IPS-20b (cell line): ENCODE data around the gene CCDC74B.
"Not testable (repeated sequence)": the region's sequence is repeated elsewhere in the genome, so short reads cannot be mapped to it uniquely, and the experiment has no call there.

ENCODE experiments used
- H3K27ac ChIP-seq: one replicate; pipeline ENCODE4 v1.5.1; 2013; ENCODE audit warnings: low read length
- H3K27me3 ChIP-seq: 2 replicates; pipeline ENCODE4 v1.6.1; 2013; ENCODE audit warnings: mild to moderate bottlenecking, low read length, inconsistent platforms; ENCODE audit not compliant: insufficient read depth
- H3K36me3 ChIP-seq: 2 replicates; pipeline ENCODE4 v1.6.1; 2013; ENCODE audit warnings: low read depth, mild to moderate bottlenecking, inconsistent platforms, low read length, moderate library complexity; ENCODE audit not compliant: insufficient read depth
- H3K4me1 ChIP-seq: 2 replicates; pipeline ENCODE4 v1.6.1; 2013; ENCODE audit warnings: mild to moderate bottlenecking, control low read depth, inconsistent platforms, low read length, moderate library complexity; ENCODE audit not compliant: insufficient read depth
- H3K4me3 ChIP-seq: 2 replicates; pipeline ENCODE4 v1.5.1; 2013; ENCODE audit warnings: mild to moderate bottlenecking, low read length, inconsistent platforms
- H3K9ac ChIP-seq: 2 replicates; pipeline ENCODE4 v1.6.1; 2013; ENCODE audit warnings: low read depth, mild to moderate bottlenecking, inconsistent platforms, low read length, moderate library complexity
- H3K9me3 ChIP-seq: 2 replicates; pipeline ENCODE4 v1.6.1; 2013; ENCODE audit warnings: mild to moderate bottlenecking, low read depth, low read length, inconsistent platforms; ENCODE audit not compliant: insufficient read depth

CCDC74B gene

DNA sequence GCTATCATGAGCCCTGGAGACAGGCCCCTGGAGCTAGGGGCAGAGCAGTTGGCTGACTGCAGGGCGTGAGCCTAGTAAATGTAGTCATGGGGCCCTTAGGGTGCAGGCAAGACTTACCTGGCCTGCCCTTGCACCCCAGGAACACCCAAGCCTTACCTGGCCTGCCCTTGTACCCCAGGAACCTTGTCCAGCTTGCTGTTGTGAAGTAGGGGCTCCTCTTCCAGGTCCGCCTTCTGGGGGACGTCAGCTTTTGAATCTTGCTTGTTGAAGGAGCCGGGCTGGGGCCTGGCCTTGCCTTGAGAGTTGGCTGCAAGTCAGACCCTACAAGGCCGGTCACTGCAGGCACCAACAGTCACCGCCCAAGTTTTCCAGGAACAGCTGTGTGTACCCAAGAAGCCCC lies 3.9 kb downstream of the CCDC74B start:
- H3K4me3 ChIP-seq, H3K27me3 ChIP-seq, H3K9ac ChIP-seq, H3K36me3 ChIP-seq, H3K9me3 ChIP-seq, H3K4me1 ChIP-seq, H3K27ac ChIP-seq: not testable (repeated sequence)

DNA sequence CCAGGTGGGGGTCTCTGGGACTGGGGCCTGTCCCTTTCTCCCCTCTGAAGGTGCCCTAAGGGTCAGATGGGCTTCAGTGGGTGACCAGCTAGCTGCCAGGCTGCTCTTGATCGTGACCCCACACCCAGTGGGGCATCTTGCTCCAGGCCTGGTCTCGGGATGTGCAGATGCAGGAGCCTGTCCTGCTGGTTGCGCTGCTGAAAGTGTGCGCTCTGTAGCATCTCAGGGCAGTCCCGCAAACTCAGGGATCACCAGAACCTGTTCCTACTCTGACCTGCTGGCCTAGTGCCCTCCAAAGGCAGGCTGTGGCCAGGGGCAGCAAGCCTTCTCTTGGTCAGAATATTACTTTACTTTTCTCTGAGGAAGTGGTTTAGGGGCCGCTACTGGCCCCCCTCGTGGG lies 4.4 kb downstream of the CCDC74B start:
- not testable (repeated sequence) for H3K9ac ChIP-seq, H3K4me1 ChIP-seq, H3K27me3 ChIP-seq, H3K36me3 ChIP-seq, H3K27ac ChIP-seq, H3K9me3 ChIP-seq, H3K4me3 ChIP-seq

GRCh38 chr2:130139331-130140280 lies 5.3 kb downstream of the CCDC74B start:
- not testable (repeated sequence) for H3K4me3 ChIP-seq, H3K9me3 ChIP-seq, H3K27me3 ChIP-seq, H3K9ac ChIP-seq, H3K4me1 ChIP-seq, H3K36me3 ChIP-seq, H3K27ac ChIP-seq

DNA sequence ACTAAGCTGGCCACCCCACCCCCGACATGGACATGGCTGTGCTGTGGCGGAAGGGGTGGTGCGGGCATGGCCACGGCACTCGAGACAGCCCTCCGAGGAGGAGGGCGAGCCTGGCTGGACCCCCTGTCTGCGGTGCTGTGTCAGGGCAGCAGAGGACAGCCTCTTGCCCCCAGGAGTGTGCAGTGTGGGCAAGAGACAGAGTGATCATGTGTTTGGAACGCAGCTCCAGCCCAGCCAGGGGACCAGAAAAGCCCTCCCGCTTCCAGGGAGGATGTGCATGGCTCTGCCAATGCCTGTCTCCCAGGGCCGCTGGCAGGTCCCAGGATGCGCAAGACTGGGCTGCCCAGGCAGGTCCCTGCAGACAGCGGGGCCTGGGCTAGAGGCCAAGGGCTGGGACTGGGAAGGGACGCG lies 6.1 kb downstream of the CCDC74B start:
- not testable (repeated sequence) for H3K4me1 ChIP-seq, H3K27ac ChIP-seq, H3K4me3 ChIP-seq, H3K27me3 ChIP-seq, H3K36me3 ChIP-seq, H3K9me3 ChIP-seq, H3K9ac ChIP-seq

DNA sequence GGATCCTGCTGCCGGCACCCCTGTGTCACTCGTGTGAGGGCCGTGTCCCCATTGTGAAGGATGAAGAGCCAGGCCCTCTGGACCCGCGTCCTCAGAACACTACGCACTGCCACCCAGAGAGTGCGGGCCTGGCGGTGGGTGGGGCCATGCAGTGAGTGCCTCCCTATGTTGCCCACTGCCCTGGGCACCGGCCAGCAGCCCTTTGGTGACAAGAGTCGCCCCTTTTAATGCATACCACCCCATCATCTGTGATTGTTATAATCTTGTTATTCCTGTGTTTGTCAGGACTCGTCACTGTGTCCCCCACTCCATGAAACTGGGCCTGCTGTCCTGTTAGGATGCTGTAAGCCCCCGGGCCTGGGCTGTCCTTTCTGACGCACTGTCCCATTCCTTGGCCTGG lies 6.6 kb downstream of the CCDC74B start:
- not testable (repeated sequence) for H3K9ac ChIP-seq, H3K4me3 ChIP-seq, H3K27me3 ChIP-seq, H3K36me3 ChIP-seq, H3K9me3 ChIP-seq, H3K27ac ChIP-seq, H3K4me1 ChIP-seq

GRCh38 chr2:130137118-130137517 lies 7.8 kb downstream of the CCDC74B start:
- H3K27me3 ChIP-seq, H3K9me3 ChIP-seq, H3K4me3 ChIP-seq, H3K27ac ChIP-seq, H3K36me3 ChIP-seq, H3K4me1 ChIP-seq, H3K9ac ChIP-seq: not testable (repeated sequence)

DNA sequence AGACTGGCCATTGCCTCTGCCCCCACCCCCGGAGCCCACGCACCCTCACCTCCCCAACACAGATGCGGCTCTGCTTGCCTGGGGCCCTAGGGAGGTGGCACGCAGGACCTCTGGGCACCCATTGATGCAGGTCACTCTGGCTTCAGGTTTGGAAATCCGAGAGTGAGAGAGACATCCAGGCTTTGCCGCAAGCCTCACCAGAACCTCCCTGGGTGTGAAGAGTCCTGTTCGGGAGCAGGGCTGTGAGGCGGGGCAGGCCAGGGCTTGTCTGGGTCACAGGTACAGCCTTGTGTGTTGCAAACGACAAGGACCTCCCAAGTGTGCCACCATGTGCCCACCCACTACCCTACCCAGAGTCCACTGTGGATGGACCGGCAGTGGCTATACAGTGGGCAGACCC lies 8.4 kb downstream of the CCDC74B start:
- H3K9me3 ChIP-seq, H3K27me3 ChIP-seq, H3K27ac ChIP-seq, H3K4me1 ChIP-seq, H3K4me3 ChIP-seq, H3K9ac ChIP-seq, H3K36me3 ChIP-seq: not testable (repeated sequence)

DNA sequence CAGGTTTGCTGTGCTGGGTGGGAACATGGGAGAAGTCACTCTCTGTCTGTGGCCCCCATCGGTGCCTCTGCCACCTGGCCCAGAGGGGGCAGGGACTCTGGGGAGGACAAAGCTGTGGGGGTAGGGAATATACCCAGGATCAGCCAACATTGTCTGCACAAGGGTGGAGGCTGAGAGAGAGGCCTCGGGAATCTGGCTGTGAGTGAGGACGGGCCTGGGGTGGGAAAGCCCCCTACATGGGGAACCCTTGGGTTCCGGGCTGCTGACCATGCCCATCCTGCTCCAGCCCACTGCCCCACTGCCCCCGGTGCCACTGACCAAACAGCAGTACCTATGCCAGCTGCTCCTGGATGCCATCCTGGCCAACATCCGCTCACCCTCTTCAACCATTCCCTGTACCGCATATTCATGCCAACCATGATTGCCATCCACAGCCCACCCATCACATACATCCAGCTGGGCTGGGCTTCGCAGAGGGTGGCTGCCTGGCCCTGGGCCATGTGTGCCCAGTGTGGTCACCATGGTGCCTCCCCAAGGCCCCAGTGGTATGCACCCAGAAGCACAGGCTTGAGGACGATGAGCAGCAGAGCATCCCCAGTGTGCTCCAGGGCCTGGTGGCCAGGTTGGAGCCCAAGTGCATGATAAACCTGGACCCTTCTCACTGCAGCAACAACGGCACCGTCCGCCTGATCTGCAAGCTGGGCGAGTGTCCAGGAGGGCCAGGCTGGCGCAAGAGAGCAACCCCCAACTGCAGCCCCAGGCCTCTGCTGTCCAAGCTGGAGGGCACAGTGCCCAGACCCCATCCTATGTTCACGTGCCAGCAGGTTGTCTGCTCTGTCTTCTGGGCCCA lies 9.0 kb downstream of the CCDC74B start:
- Histone ChIP-seq H3K36me3 (no peaks in the 10 kb centered on the region), H3K9ac (no peak overlapping the region), H3K4me1 (no peaks in the 10 kb centered on the region), H3K27ac (no peak overlapping the region), H3K4me3 (no peak overlapping the region), H3K27me3 (no peaks in the 10 kb centered on the region), H3K9me3 (no peaks in the 10 kb centered on the region)

GRCh38 chr2:130129120-130129829 lies 15.6 kb downstream of the CCDC74B start, which contains the start of gene POTEF:
TSS of gene POTEF (minus strand) at chr2:130129222. CDS start at chr2:130120515, 8,707 bp downstream.
- H3K27me3 ChIP-seq, H3K36me3 ChIP-seq, H3K4me3 ChIP-seq, H3K4me1 ChIP-seq, H3K9me3 ChIP-seq, H3K9ac ChIP-seq, H3K27ac ChIP-seq: not testable (repeated sequence)

GRCh38 chr2:130128464-130128863 lies 16.4 kb downstream of the CCDC74B start:
- not testable (repeated sequence) for H3K36me3 ChIP-seq, H3K4me1 ChIP-seq, H3K27ac ChIP-seq, H3K4me3 ChIP-seq, H3K9me3 ChIP-seq, H3K9ac ChIP-seq, H3K27me3 ChIP-seq

DNA sequence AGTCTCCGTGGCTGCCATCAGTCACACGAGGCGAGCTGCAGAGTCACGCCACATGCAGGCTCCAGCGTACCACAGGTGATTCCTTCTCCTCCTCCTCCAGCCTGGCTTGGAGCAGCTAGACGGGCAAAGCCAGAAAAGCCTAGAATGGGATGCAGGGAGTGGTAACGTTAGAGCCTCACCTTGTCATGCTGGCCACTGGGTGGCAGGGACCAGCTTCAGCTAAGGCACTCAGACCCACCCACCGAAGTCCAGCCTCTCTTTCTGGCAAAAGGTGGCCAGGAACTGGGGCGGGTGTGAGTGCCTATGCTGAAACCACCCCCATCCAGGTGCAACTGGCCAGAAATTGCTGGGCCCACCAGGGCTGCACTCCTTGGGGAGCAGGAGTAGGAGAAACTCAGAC lies 17.2 kb downstream of the CCDC74B start:
- H3K36me3 ChIP-seq, H3K4me1 ChIP-seq, H3K4me3 ChIP-seq, H3K27me3 ChIP-seq, H3K9me3 ChIP-seq, H3K27ac ChIP-seq, H3K9ac ChIP-seq: not testable (repeated sequence)
